ENCODE data around the gene PDLIM4.

- no peak for TF ChIP-seq BHLHE40 (IDR thresholded peaks at IDR 0.05; ENCODE audit: borderline replicate concordance)
- no peak for TF ChIP-seq FOXM1 (IDR thresholded peaks at IDR 0.05; ENCODE audit: borderline replicate concordance)
- no peak for TF ChIP-seq SP1 (IDR thresholded peaks at IDR 0.05)
- TF ChIP-seq ZNF384 (IDR thresholded peaks at IDR 0.05), result no peak
- TF ChIP-seq FOXK2 (IDR thresholded peaks at IDR 0.05), result no peak
- no peak for TF ChIP-seq L3MBTL2 (conservative IDR thresholded peaks at IDR 0.05)
- TF ChIP-seq ARNT (IDR thresholded peaks at IDR 0.05), result no peak
- TF ChIP-seq HDGF (IDR thresholded peaks at IDR 0.05; ENCODE audit: borderline replicate concordance), result no peak
- TF ChIP-seq PKNOX1 (IDR thresholded peaks at IDR 0.05), result no peak
- TF ChIP-seq FOXA1 (IDR thresholded peaks at IDR 0.05), result no peak
- no peak for TF ChIP-seq CTBP1 (IDR thresholded peaks at IDR 0.05; ENCODE audit: borderline replicate concordance)
- TF ChIP-seq SUZ12 (IDR thresholded peaks at IDR 0.05), result no peak
- TF ChIP-seq NFRKB (IDR thresholded peaks at IDR 0.05), result no peak
- no peak for TF ChIP-seq ELF4 (IDR thresholded peaks at IDR 0.05)
Observed at GRCh38 chr5:132238901-132239500, 18.5 kb upstream of the PDLIM4 start.

Data from HEK293T (cell line).